GM23338 (cell line): Measurements from ENCODE around the gene RAB9B. TPM values are rescaled to one million over a fixed set of nuclear protein-coding genes. Genes with fewer than 3 reads are reported as not detected.

Experiments used
- ATAC-seq: fragments of 200-7000 bp; cut with Tn5 transposase; 3 replicates; pipeline ENCODE4 v1.9.1; 2020
- DNase-seq: peaks from one replicate; pipeline ENCODE4 v3.0.0-alpha.2; 2015; ENCODE audit warnings: low spot score
- H2AFZ ChIP-seq: fragments of 200-600 bp; sonication (generic); 2 replicates; pipeline ENCODE4 v1.8.0; 2016; ENCODE audit warnings: antibody characterized with exemption, mild to moderate bottlenecking, moderate library complexity
- H3F3A ChIP-seq: fragments of 200-600 bp; sonication (generic); replicated peaks from 2 replicates; pipeline ENCODE4 v1.8.0; 2017; ENCODE audit warnings: antibody characterized with exemption, mixed run types, low read depth
- H3K27ac ChIP-seq: fragments of 200-600 bp; sonication (generic); 2 replicates; pipeline ENCODE4 v1.6.1; 2016; ENCODE audit warnings: low read depth
- H3K27me3 ChIP-seq: fragments of 200-600 bp; sonication (generic); 2 replicates; pipeline ENCODE4 v1.8.0; 2016; ENCODE audit warnings: mild to moderate bottlenecking, mixed run types, moderate library complexity; ENCODE audit not compliant: insufficient read depth
- H3K36me3 ChIP-seq: fragments of 200-600 bp; sonication (generic); 2 replicates; pipeline ENCODE4 v1.8.0; 2016; ENCODE audit warnings: mild to moderate bottlenecking; ENCODE audit not compliant: insufficient read depth
- H3K4me1 ChIP-seq: fragments of 200-600 bp; sonication (generic); 2 replicates; pipeline ENCODE4 v1.8.0; 2016; ENCODE audit warnings: mild to moderate bottlenecking, moderate library complexity; ENCODE audit not compliant: insufficient read depth
- H3K4me2 ChIP-seq: fragments of 200-600 bp; sonication (generic); 2 replicates; pipeline ENCODE4 v1.7.1; 2017; ENCODE audit warnings: mixed run types
- H3K4me3 ChIP-seq: fragments of 200-600 bp; sonication (generic); 2 replicates; pipeline ENCODE4 v1.6.1; 2016; ENCODE audit warnings: mixed run types
- H3K79me2 ChIP-seq: fragments of 200-600 bp; sonication (generic); replicated peaks from 2 replicates; pipeline ENCODE4 v1.8.0; 2017; ENCODE audit warnings: mild to moderate bottlenecking; ENCODE audit not compliant: insufficient read depth
- H3K9me2 ChIP-seq: fragments of 200-600 bp; sonication (generic); 2 replicates; pipeline ENCODE4 v1.8.0; 2017; ENCODE audit not compliant: insufficient read depth
- H4K20me1 ChIP-seq: fragments of 200-600 bp; sonication (generic); replicated peaks from 2 replicates; pipeline ENCODE4 v1.8.0; 2017; ENCODE audit warnings: mild to moderate bottlenecking; ENCODE audit not compliant: insufficient read depth
- H3K27ac Mint-ChIP-seq: 2 replicates; pipeline ENCODE4 v1.8.0; 2020; ENCODE audit warnings: inconsistent platforms, mild to moderate bottlenecking, moderate library complexity, mixed read lengths
- H3K27me3 Mint-ChIP-seq: 3 replicates; pipeline ENCODE4 v1.8.0; 2022; ENCODE audit warnings: low read depth, mild to moderate bottlenecking, moderate library complexity, mixed read lengths, inconsistent platforms; ENCODE audit not compliant: insufficient read depth, poor library complexity
- H3K36me3 Mint-ChIP-seq: 3 replicates; pipeline ENCODE4 v1.8.0; 2021; ENCODE audit warnings: low read depth, mild to moderate bottlenecking, inconsistent platforms, moderate library complexity, mixed read lengths
- H3K4me1 Mint-ChIP-seq: 3 replicates; pipeline ENCODE4 v1.8.0; 2020; ENCODE audit warnings: mild to moderate bottlenecking, inconsistent platforms, mixed read lengths
- H3K4me3 Mint-ChIP-seq: 3 replicates; pipeline ENCODE4 v1.8.0; 2021; ENCODE audit warnings: moderate library complexity, mild to moderate bottlenecking, inconsistent platforms, mixed read lengths
- H3K9me3 Mint-ChIP-seq: 3 replicates; pipeline ENCODE4 v1.8.0; 2020; ENCODE audit warnings: moderate library complexity, mild to moderate bottlenecking, inconsistent platforms, mixed read lengths
- CTCF ChIP-seq, 2 experiments: fragments of 200-600 bp in 1 of 2; sonication (generic) in 1 of 2; conservative IDR thresholded peaks; 2 replicates each; pipeline versions ENCODE4 v1.5.1 to v1.6.1; 2016 to 2017; ENCODE audit warnings: antibody characterized with exemption in 2 of 2, low read depth in 2 of 2, mild to moderate bottlenecking in 2 of 2, moderate library complexity in 1 of 2
- ETS1 ChIP-seq: IDR thresholded peaks from 2 replicates; pipeline ENCODE4 v1.6.1; 2016; ENCODE audit warnings: antibody characterized with exemption
- EZH2 ChIP-seq: fragments of 200-600 bp; sonication (generic); IDR thresholded peaks from one replicate; pipeline ENCODE4 v1.8.0; 2017; ENCODE audit warnings: antibody characterized with exemption, mild to moderate bottlenecking, low read depth; ENCODE audit not compliant: unreplicated experiment
- EZH2phosphoT487 ChIP-seq: fragments of 200-600 bp; sonication (generic); IDR thresholded peaks from one replicate; pipeline ENCODE4 v1.8.1; 2018; ENCODE audit warnings: antibody characterized with exemption; ENCODE audit not compliant: unreplicated experiment
- NANOG ChIP-seq: IDR thresholded peaks from 2 replicates; pipeline ENCODE4 v1.6.1; 2016; ENCODE audit warnings: antibody characterized with exemption, borderline replicate concordance
- POLR2AphosphoS5 ChIP-seq: IDR thresholded peaks from 2 replicates; pipeline ENCODE4 v1.6.1; 2016; ENCODE audit warnings: antibody characterized with exemption, low read depth
- REST ChIP-seq: IDR thresholded peaks from one replicate; pipeline ENCODE4 v1.6.1; 2018; ENCODE audit warnings: antibody characterized with exemption; ENCODE audit not compliant: unreplicated experiment
- STAT1 ChIP-seq: IDR thresholded peaks from one replicate; pipeline ENCODE4 v1.6.1; 2016; ENCODE audit warnings: antibody characterized with exemption; ENCODE audit not compliant: unreplicated experiment
- ZNF331 ChIP-seq: fragments of 250-450 bp; sonication (Bioruptor Pico); IDR thresholded peaks from 2 replicates; pipeline ENCODE4 v1.5.0; 2020; ENCODE audit warnings: low read depth, mild to moderate bottlenecking, moderate library complexity
- ZNF462 ChIP-seq: fragments of 250-450 bp; sonication (Bioruptor Pico); IDR thresholded peaks from 2 replicates; pipeline ENCODE4 v1.5.0; 2020; ENCODE audit warnings: mild to moderate bottlenecking, moderate library complexity
- polyA plus RNA-seq: library from polyadenylated mRNA; unstranded; fragments of >200 nt; fragmentation: Nextera tagmentation; extraction: Ambion mirVana; gene quantifications from 2 replicates; pipeline ENCODE4 v1.2.1, GENCODE V29; 2016
- total RNA-seq: library from RNA; depleted of rRNA; stranded (reverse); fragments of >200 nt; shearing (Covaris generic); gene quantifications from 2 replicates; pipeline ENCODE4 v1.2.3, GENCODE V29; 2014

RAB9B gene
- total and polyA plus RNA-seq, 2 experiments from 2014 or later: 0.24 to 0.28 TPM

GRCh38 chrX:103782640-103783039 is 49.4 kb downstream of the RAB9B start:
- Mint-ChIP-seq H3K9me3 (no peaks in the 10 kb centered on the region), H3K36me3 (peaks cover 41% of the 10 kb centered on the region), H3K27ac (no peak overlapping the region), H3K4me1 (no peaks in the 10 kb centered on the region), H3K4me3 (no peak overlapping the region), H3K27me3 (no peaks in the 10 kb centered on the region)
- H3K79me2 ChIP-seq: no peaks in the 10 kb centered on the region
- no peak overlapping the region for H3K4me3 ChIP-seq
- ATAC-seq (no peak), DNase-seq (no peak)
- H3K36me3 ChIP-seq: peaks cover 4% of the 10 kb centered on the region
- no peaks in the 10 kb centered on the region for H4K20me1 ChIP-seq
- no peak overlapping the region for H3K4me2 ChIP-seq
- TF ChIP-seq REST: no peak
- no peak for TF ChIP-seq POLR2AphosphoS5
- no peak for TF ChIP-seq STAT1
- TF ChIP-seq CTCF (conservative IDR thresholded peaks at IDR 0.05; ENCODE audit: low read depth in 2 of 2): no peak
- no peak for TF ChIP-seq ZNF331 (CRISPR knock-in tag)
- no peak for TF ChIP-seq EZH2
- TF ChIP-seq ZNF462 (CRISPR knock-in tag): no peak
- TF ChIP-seq ETS1: no peak
- TF ChIP-seq EZH2phosphoT487: no peak
- no peak for TF ChIP-seq NANOG
- H3K27ac ChIP-seq: no peak overlapping the region
- H3K27me3 ChIP-seq: no peaks in the 10 kb centered on the region
- no peaks in the 10 kb centered on the region for H3K9me2 ChIP-seq
- no peaks in the 10 kb centered on the region for H3F3A ChIP-seq
- no peaks in the 10 kb centered on the region for H3K4me1 ChIP-seq
- no peak overlapping the region for H2AFZ ChIP-seq
